Measurements from ENCODE around the gene DNAJC8.

DNAJC8 gene

GRCh38 chr1:28257736-28258135 is 24.9 kb upstream of the DNAJC8 start:
- DNase-seq (ENCODE audit: low read depth, low spot score), result no peak
- H3K4me3 ChIP-seq (ENCODE audit: low read length), result no peak overlapping the region

- DNase-seq (ENCODE audit: low read depth, low spot score), result peak; percentile 84
- H3K4me3 ChIP-seq (ENCODE audit: low read length), result no peak overlapping the region
Observed at GRCh38 chr1:28256197-28256827, 23.5 kb upstream of the DNAJC8 start.

- no peak for DNase-seq (ENCODE audit: low read depth, low spot score)
- no peak overlapping the region for H3K4me3 ChIP-seq (ENCODE audit: low read length)
Observed at GRCh38 chr1:28249866-28250295, 17.1 kb upstream of the DNAJC8 start.

GRCh38 chr1:28249013-28249865 is 16.4 kb upstream of the DNAJC8 start:
- DNase-seq (ENCODE audit: low read depth, low spot score), result no peak
- peak overlapping the region; percentile 42 for H3K4me3 ChIP-seq (ENCODE audit: low read length)

- DNase-seq (ENCODE audit: low read depth, low spot score), result peak; percentile 79
- peak overlapping the region; percentile 42 for H3K4me3 ChIP-seq (ENCODE audit: low read length)
Observed at GRCh38 chr1:28248273-28249012, 15.6 kb upstream of the DNAJC8 start.

- H3K4me3 ChIP-seq (ENCODE audit: low read length), result peak overlapping the region; percentile 49
- DNase-seq (ENCODE audit: low read depth, low spot score), result no peak
Observed at GRCh38 chr1:28247612-28248272, 14.9 kb upstream of the DNAJC8 start.

- peak; percentile 92 for DNase-seq (ENCODE audit: low read depth, low spot score)
- H3K4me3 ChIP-seq (ENCODE audit: low read length), result peak overlapping the region; percentile 59
Observed at GRCh38 chr1:28246427-28246832, 13.6 kb upstream of the DNAJC8 start.

GRCh38 chr1:28244549-28245251 is 11.9 kb upstream of the DNAJC8 start:
- no peak for DNase-seq (ENCODE audit: low read depth, low spot score)
- no peak overlapping the region for H3K4me3 ChIP-seq (ENCODE audit: low read length)

GRCh38 chr1:28243685-28244311 is 11.0 kb upstream of the DNAJC8 start:
- no peak overlapping the region for H3K4me3 ChIP-seq (ENCODE audit: low read length)

GRCh38 chr1:28241638-28242241 is 8.9 kb upstream of the DNAJC8 start:
- no peak for DNase-seq (ENCODE audit: low read depth, low spot score)
- H3K4me3 ChIP-seq (ENCODE audit: low read length), result no peak overlapping the region

More at GRCh38 chr1:28243685-28244311, 11.0 kb upstream of the DNAJC8 start:
- DNase-seq (ENCODE audit: low read depth, low spot score), result no peak

- no peak for DNase-seq (ENCODE audit: low read depth, low spot score)
- H3K4me3 ChIP-seq (ENCODE audit: low read length), result no peak overlapping the region
Observed at GRCh38 chr1:28240024-28240423, 7.2 kb upstream of the DNAJC8 start.

GRCh38 chr1:28239004-28239403 is 6.2 kb upstream of the DNAJC8 start:
- DNase-seq (ENCODE audit: low read depth, low spot score), result no peak
- H3K4me3 ChIP-seq (ENCODE audit: low read length), result no peak overlapping the region

GRCh38 chr1:28236656-28237322 is 4.0 kb upstream of the DNAJC8 start:
- DNase-seq (ENCODE audit: low read depth, low spot score), result no peak
- peak overlapping the region; percentile 96 for H3K4me3 ChIP-seq (ENCODE audit: low read length)

- peak; percentile 97 for DNase-seq (ENCODE audit: low read depth, low spot score)
- peak within 1 kb of the TSS; percentile 96 for H3K4me3 ChIP-seq (ENCODE audit: low read length)
Observed at GRCh38 chr1:28235755-28236655, 3.2 kb upstream of the DNAJC8 start, which contains the start of gene ATP5IF1. Gene ATP5IF1 (plus strand): TSS chr1:28236124. CDS start chr1:28236184, 60 bp downstream.

- no peak for DNase-seq (ENCODE audit: low read depth, low spot score)
- H3K4me3 ChIP-seq (ENCODE audit: low read length), result peak overlapping the region; percentile 99
Observed at GRCh38 chr1:28233264-28233606, 406 bp upstream of the DNAJC8 start.

GRCh38 chr1:28229996-28230395 is 2.8 kb downstream of the DNAJC8 start:
- DNase-seq (ENCODE audit: low read depth, low spot score), result no peak
- H3K4me3 ChIP-seq (ENCODE audit: low read length), result no peak overlapping the region
